Superior temporal gyrus (tissue), 1 donor: ENCODE results near the gene ZKSCAN4.

Experiments
- DNase-seq: peaks from one replicate; pipeline ENCODE4 v3.0.0-alpha.2; 2016; ENCODE audit errors: extremely low spot score

ZKSCAN4 gene

DNA sequence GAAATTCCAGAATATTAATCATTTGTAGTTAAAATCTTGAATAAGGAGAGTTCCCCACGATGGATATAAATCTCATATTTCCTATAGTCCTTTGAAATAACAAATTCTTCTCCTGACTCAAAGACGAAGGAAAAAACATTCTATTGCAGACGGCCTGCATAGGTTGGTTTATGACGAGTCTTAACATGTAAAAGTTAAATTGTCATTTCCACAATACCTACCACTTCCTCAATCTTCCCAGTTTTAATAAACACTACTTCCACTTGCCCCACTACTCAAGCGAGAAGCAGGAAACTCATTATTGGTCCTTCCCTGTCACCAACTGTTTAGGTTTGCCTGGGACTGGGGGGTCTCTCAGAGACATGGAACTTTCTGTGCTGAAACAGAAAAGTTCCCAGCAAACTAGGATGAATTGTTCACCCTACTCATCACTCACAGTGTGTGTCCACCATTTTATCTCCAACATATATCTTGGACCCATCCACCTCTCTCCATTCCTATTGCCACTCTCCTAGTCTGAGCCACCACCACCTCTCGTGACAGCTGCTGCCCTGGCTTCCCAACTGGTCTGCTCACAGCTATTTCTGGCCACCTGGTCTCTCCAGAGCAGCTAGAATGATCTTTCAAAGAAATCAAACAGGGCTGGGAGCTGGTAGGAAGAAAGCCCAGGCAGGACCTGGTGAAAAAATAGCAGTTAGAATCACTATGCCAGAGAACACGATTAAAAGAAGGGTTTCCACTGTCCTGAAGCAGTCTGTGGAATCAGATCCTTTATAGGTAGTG is 42.1 kb downstream of the ZKSCAN4 start:
- no peak for DNase-seq

DNA sequence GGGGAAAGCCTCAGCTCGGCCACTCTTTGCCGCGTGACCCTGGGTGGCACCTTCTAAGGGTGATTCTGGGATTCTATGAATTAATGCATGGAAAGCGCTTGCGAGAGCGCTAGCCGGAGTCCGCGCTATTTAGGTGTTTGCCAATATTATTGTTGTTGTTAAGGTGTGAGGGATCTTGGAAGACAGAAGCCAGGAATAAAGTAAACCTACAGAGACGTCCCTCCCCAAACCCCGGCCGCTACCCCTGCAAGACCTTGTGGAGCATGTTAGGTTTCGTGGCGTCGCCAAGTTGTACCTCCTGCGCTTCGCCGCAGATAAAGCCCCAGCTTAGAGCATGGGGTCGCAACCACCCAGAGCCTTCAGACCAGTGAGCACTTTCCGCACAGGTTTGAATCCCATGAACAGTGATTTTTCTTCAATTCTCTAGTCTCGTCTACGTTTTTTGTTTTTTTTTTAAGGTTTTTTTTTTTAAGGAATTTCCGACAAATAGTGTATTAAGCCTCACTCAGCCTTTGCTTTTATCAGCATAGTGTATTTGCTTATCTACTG is 43.9 kb downstream of the ZKSCAN4 start:
- DNase-seq = no peak

DNA sequence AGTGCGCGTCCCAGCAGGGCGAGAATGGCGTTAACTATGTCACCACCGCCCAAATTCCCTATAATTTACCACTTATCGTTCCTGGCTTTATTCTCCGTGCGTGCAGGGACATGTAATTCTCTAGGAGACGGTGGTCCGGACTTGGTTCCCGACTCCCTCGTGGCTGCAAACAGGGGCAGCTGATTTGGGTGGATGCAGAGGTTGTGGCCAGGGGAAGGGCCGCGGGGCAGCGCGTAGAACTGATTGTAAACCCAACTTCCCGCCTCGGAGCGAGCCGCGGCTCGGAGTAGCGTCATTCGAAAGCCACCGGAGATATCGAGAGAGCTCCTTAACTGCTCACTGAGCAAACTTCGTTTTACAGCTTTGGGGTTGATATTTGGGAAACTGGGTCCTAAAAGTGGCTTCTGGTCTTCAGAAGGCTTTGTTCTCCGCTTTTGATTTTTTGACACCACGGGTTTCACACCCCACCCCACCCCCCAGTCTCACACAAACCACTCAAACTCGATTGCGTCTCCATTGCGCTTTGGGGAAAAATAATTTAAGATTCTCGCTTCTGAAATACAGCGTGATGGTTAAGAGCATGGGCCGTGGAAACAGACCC is 44.5 kb downstream of the ZKSCAN4 start:
- DNase-seq = no peak

DNA sequence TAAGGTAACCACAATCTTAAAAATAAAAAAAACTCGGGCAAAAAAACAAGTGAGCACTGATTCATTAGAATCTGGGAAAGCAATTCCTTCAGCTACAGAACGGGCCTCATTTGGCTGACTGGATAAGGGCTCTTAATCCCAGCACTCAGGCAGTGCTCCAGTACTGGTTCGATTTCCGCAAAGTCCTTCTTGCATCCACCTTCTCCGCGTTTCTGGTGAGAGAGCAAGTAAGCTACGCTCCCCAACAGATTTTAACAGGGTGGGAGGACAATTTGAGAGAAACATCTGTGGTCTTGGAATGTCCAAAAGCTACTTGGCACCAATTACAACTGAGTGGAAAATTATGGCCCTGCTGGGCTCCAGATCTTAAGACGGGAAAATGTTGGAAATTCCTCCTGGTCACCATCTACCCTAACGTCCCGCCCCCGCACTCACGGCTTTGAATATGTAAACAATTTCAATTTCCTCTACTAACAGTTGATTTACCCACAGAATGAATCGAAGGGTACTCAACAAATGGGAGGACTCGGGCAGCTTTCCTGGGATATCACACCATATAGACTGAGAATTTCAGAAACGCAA is 45.0 kb downstream of the ZKSCAN4 start:
- DNase-seq = no peak

DNA sequence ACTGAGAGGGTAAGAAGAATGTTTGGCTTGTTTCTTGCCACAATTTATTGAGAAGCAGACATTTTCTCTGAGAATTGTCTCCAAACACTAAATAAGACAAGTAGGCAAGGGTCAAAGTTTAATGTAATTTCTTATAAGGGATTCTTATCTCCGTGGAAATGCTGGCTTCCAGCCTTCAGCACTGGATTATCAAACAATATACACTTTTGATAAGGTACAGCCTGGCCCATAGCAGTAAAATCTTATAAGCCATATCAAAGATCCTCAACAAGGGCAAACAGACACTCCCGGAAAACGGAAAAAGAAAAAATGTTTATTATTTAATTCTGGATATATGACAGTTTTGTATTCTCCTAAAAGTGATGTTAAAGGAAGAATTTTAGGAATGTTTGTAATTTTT is 45.5 kb downstream of the ZKSCAN4 start:
- DNase-seq = no peak

DNA sequence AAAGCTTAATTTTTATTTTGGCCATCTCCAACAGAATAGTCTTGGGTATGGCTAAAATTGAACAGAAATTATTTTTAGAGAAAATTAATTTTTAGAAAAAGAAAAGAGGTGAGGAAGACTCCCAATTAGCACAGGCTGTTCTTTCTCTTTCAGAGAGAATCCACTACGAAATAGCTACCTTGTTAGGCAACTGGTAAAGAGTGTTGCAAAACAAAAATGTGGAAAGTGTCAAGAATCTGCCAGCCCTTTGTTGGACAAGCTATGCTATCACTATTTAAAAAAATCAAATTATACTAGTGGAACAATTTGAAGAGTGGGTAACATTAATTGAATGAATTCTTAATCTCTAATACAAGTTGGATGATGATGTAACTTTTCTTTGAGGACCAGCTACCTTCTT is 46.2 kb downstream of the ZKSCAN4 start:
- DNase-seq = no peak

DNA sequence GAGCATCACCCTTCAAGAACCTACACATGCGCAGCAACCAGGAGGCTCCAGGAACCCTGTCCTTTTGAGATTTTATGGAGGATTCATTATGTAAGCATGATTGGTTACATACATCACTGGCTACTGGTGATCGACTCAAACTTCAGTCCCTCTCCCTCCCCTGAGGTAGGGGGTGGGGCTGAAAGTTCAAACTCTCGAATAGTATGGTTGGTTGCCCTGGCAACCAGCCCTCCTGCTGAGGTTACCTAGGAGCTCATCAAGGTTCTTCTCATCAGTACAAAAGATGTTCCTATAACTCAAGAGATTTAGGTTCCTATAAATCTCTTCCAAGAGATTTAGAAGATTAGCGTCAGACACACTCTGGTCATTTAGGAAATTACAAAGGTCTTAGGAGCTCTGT is 48.9 kb downstream of the ZKSCAN4 start:
- DNase-seq = no peak

DNA sequence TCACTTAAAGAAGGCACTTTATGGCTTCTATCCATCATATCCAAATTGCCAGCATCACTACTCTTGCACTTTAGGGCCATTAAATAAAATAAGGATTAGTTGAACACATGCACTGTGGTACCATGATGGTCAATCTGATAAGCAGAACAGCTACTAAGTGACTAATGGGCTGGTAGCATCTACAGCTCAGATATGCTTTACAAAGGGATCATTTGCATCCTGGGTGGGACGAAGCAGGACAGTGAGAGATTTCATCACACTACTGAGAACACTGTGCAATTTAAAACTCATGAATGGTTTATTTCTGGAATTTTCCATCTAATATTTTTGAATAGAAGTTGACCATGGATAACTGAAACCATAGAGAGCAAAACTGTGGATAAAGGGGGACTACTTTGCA is 52.0 kb downstream of the ZKSCAN4 start:
- no peak for DNase-seq
